Naive thymus-derived CD4-positive, alpha-beta T cell (primary cell): ENCODE results near the gene ZNF692. TPM values are rescaled to one million over a fixed set of nuclear protein-coding genes. Genes with fewer than 3 reads are reported as not detected.
"Not testable (repeated sequence)": the region's sequence is repeated elsewhere in the genome, so short reads cannot be mapped to it uniquely, and the experiment has no call there.

Source experiments
- ATAC-seq: fragments of 150-1000 bp; cut with Tn5 transposase; 2 replicates; pipeline ENCODE4 v1.10.0; 2021; ENCODE audit warnings: mild to moderate bottlenecking, moderate library complexity
- CTCF ChIA-PET: fragments of 350-600 bp; sonication (Branson Sonifier 250); formaldehyde crosslinking; loops from one replicate; lab custom pipeline; 2021; ENCODE audit warnings: antibody characterized with exemption; lab: Charles Lee
- POLR2A ChIA-PET: fragments of 350-600 bp; sonication (Branson Sonifier 250); formaldehyde crosslinking; loops from one replicate; lab custom pipeline; 2021; ENCODE audit warnings: antibody characterized with exemption, inconsistent platforms; lab: Charles Lee
- DNase-seq, 9 donors: peaks; one replicate each; pipeline versions ENCODE4 v3.0.0 to v3.0.0-alpha.2; 2020 to 2022; ENCODE audit warnings: mixed read lengths in 1 of 9
- H3K27ac ChIP-seq: one replicate; pipeline ENCODE4 v1.7.0; 2013; ENCODE audit warnings: mild to moderate bottlenecking, low read depth, low read length, moderate library complexity
- H3K27me3 ChIP-seq, 2 donors: one replicate each; pipeline ENCODE4 v1.7.0; 2013; ENCODE audit warnings: low read length in 2 of 2, mild to moderate bottlenecking in 2 of 2, moderate library complexity in 2 of 2; ENCODE audit not compliant: control insufficient read depth in 2 of 2, insufficient read depth in 2 of 2
- H3K36me3 ChIP-seq, 3 experiments: 1 replicate in 2 of 3; 2 replicates in 1 of 3; pipeline ENCODE4 v1.7.0; 2013; ENCODE audit warnings: low read length in 3 of 3, mild to moderate bottlenecking in 3 of 3, moderate library complexity in 1 of 3; ENCODE audit not compliant: insufficient read depth in 3 of 3, control insufficient read depth in 2 of 3
- H3K4me1 ChIP-seq, 2 donors: one replicate each; pipeline ENCODE4 v1.7.0; 2013; ENCODE audit warnings: low read length in 2 of 2, mild to moderate bottlenecking in 2 of 2, moderate library complexity in 1 of 2; ENCODE audit not compliant: control insufficient read depth in 2 of 2, insufficient read depth in 2 of 2
- H3K4me3 ChIP-seq: 2 replicates; pipeline ENCODE4 v1.7.0; 2013; ENCODE audit warnings: mild to moderate bottlenecking, low read length
- H3K9me3 ChIP-seq, 3 experiments: 1 replicate in 2 of 3; 2 replicates in 1 of 3; pipeline ENCODE4 v1.7.0; 2013; ENCODE audit warnings: low read length in 3 of 3; ENCODE audit not compliant: control insufficient read depth in 2 of 3
- H3K27ac Mint-ChIP-seq, 9 donors: one replicate each; pipeline ENCODE4 v1.8.0; 2020 to 2022; ENCODE audit warnings: mixed read lengths in 9 of 9, mild to moderate bottlenecking in 8 of 9, moderate library complexity in 5 of 9, inconsistent platforms in 2 of 9
- H3K27me3 Mint-ChIP-seq, 5 donors: one replicate each; pipeline ENCODE4 v1.8.0; 2021 to 2022; ENCODE audit warnings: mixed read lengths in 5 of 5, mild to moderate bottlenecking in 1 of 5
- H3K36me3 Mint-ChIP-seq, 5 donors: one replicate each; pipeline ENCODE4 v1.8.0; 2020 to 2022; ENCODE audit warnings: mixed read lengths in 5 of 5, mild to moderate bottlenecking in 3 of 5, inconsistent platforms in 1 of 5
- H3K4me1 Mint-ChIP-seq, 7 donors: one replicate each; pipeline ENCODE4 v1.8.0; 2020 to 2022; ENCODE audit warnings: mixed read lengths in 7 of 7, mild to moderate bottlenecking in 3 of 7, inconsistent platforms in 1 of 7
- H3K4me3 Mint-ChIP-seq, 10 donors: one replicate each; pipeline ENCODE4 v1.8.0; 2020 to 2022; ENCODE audit warnings: mild to moderate bottlenecking in 10 of 10, mixed read lengths in 10 of 10, moderate library complexity in 6 of 10, inconsistent platforms in 2 of 10
- H3K9me3 Mint-ChIP-seq, 11 donors: one replicate each; pipeline ENCODE4 v1.8.0; 2020 to 2022; ENCODE audit warnings: mixed read lengths in 11 of 11, mild to moderate bottlenecking in 4 of 11, inconsistent platforms in 1 of 11, moderate library complexity in 1 of 11
- intact Hi-C, 2 donors: fragments of 100-400 bp; cut with micrococcal nuclease; formaldehyde crosslinking; loops; one replicate each; pipeline ENCODE4 v1.15.1; 2023
- polyA plus RNA-seq, 2 donors: library from polyadenylated mRNA; unstranded; fragments of 300-500 nt; fragmentation: Illumina TruSeq; gene quantifications; one replicate each; pipeline ENCODE4 v1.2.3, GENCODE V29; 2021
- total RNA-seq, 6 experiments: library from RNA in 5 of 6; stranded (reverse) in 5 of 6; gene quantifications; 1 replicate in 5 of 6; 2 replicates in 1 of 6; pipeline ENCODE4 v1.2.3 and lab custom pipeline; 2021 to 2026

Gene ZNF692
- total and polyA plus RNA-seq, 7 experiments from 2014 or later, result 7.6 to 87.5 (median 58.7) TPM

GRCh38 chr1:248891758-248892157, 32.9 kb upstream of the ZNF692 start:
- H3K27ac ChIP-seq, result no peak overlapping the region

DNA sequence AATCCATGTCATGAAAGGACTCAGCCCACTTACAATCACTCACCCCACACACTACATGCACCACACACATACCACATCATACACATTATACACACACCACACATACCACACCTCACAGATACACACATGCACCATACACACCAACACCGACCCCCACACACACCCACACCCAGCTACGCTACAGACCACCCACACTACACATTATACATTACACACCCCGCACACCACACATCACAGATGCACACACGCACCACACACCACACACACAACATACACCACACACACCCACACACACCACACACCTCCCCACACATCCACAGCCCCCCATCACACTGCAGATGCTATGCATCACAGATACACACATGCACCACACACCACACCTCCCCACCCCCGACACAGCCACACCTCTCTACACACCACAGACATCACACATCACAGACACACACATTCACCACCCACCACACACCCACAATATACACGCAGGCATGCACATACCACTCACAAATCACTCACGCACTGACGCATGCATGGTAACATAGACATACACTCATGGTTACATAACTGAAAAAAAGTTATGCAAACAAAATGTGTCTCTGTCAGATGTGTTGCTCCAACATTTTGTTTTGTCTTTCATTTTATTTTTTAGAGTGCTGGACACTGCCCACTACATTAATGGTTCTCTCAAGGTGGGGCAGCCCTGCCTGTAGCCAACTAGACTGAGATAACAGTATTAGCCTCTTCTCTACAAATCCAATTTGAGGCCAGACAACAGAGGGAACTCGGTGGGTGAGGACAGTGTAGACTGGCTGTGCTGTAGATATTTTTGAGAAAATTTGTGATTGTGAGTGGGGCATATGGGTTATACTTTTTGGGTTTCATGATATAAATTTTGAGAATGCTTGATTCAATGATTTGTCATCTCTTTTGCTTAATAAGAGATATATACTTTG, 31.9 kb upstream of the ZNF692 start:
- H3K27ac Mint-ChIP-seq, result peak overlapping the region in 1 of 9 donors; percentile 28
- CTCF ChIA-PET, result no interaction called here
- POLR2A ChIA-PET, result interaction anchor here (0.6 kb wide), 1 partner anchor 17 kb away, joined by 3 read pairs; no protein-coding TSS in a partner anchor

More at GRCh38 chr1:248891758-248892157, 32.9 kb upstream of the ZNF692 start:
- Mint-ChIP-seq H3K27me3 (peaks cover 5 to 41% (median 24%) of the 10 kb centered on the region in 5 donors), H3K4me3 (no peak overlapping the region), H3K27ac (no peak overlapping the region), H3K4me1 (peaks cover 0 to 3% (median 0%) of the 10 kb centered on the region in 7 donors), H3K9me3 (no peaks in the 10 kb centered on the region), H3K36me3 (peaks cover 0 to 3% (median 0%) of the 10 kb centered on the region in 5 donors)
- ChIA-PET POLR2A (no interaction called here), CTCF (no interaction called here)
- no peaks in the 10 kb centered on the region for H3K9me3 ChIP-seq
- peaks cover 0 to 4% of the 10 kb centered on the region in 2 donors for H3K27me3 ChIP-seq
- no peaks in the 10 kb centered on the region for H3K36me3 ChIP-seq
- intact Hi-C loops, result no loop called here
- no peaks in the 10 kb centered on the region for H3K4me1 ChIP-seq
- no peak for DNase-seq
- no peak overlapping the region for H3K4me3 ChIP-seq
- no peak for ATAC-seq

DNA sequence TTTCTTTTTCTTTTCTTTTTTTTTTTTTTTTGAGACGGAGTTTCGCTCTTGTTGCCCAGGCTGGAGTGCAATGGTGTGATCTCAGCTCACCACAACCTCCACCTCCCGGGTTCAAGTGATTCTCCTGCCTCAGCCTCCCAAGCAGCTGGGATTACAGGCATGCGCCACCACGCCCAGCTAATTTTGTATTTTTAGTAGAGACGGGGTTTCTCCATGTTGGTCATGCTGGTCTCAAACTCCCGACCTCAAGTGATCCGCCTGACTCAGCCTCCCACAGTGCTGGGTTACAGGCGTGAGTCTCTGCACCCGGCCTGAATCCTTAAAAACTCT, 31.0 kb upstream of the ZNF692 start:
- H3K4me3 Mint-ChIP-seq, result not testable (repeated sequence)

More for the DNA sequence above, 31.9 kb upstream of the ZNF692 start:
- ATAC-seq, result no peak
- H3K9me3 Mint-ChIP-seq, result no peaks in the 10 kb centered on the region
- H3K36me3 Mint-ChIP-seq, result peaks cover 0 to 3% (median 0%) of the 10 kb centered on the region in 5 donors
- Histone ChIP-seq H3K9me3 (no peaks in the 10 kb centered on the region), H3K27me3 (peaks cover 0 to 4% of the 10 kb centered on the region in 2 donors), H3K4me3 (no peak overlapping the region), H3K27ac (no peak overlapping the region), H3K36me3 (no peaks in the 10 kb centered on the region), H3K4me1 (no peaks in the 10 kb centered on the region)
- H3K4me3 Mint-ChIP-seq, result no peak overlapping the region
- H3K4me1 Mint-ChIP-seq, result peaks cover 0 to 3% (median 0%) of the 10 kb centered on the region in 7 donors
- intact Hi-C loops, result no loop called here
- peaks cover 0 to 43% (median 19%) of the 10 kb centered on the region in 5 donors for H3K27me3 Mint-ChIP-seq
- DNase-seq, result no peak

DNA sequence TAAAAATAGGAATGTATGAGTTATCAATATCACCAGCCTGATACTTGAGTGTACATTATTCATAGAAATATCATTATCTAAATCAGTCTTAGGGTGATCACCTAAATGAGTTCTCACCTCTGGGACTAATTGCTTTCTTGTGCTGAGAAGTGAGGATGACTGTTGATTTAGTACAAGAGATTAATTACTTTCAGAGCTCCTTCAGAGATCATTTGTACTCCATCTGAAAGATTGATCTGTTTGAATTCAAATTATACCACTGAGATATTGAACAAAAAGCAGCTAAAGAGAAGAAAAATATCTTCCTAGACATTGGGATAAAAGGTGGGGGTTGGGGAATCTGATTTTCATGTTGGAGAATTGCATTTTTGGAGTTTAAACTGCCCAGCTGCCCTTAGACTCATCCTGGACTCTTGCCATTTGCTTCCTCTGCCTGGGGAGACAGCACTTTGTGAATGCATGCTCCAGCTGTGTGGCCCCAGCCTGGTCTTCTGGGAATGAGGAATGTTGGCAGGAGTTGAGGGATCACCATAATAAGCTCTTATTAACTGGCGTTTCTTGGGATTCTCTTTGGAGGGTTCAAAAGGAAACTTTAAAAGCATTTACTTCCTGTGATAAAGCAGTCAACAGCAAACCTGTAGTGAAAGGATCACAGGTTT, 27.5 kb upstream of the ZNF692 start:
- Histone ChIP-seq H3K27me3 (peaks cover 0 to 4% of the 10 kb centered on the region in 2 donors), H3K9me3 (no peaks in the 10 kb centered on the region), H3K36me3 (no peaks in the 10 kb centered on the region), H3K27ac (no peak overlapping the region), H3K4me1 (no peaks in the 10 kb centered on the region), H3K4me3 (no peak overlapping the region)
- Mint-ChIP-seq H3K9me3 (no peaks in the 10 kb centered on the region), H3K36me3 (peaks cover 0 to 3% (median 0%) of the 10 kb centered on the region in 5 donors), H3K4me3 (no peak overlapping the region), H3K27ac (peak overlapping the region in 2 of 9 donors; percentile 21 to 33), H3K4me1 (no peaks in the 10 kb centered on the region), H3K27me3 (peaks cover 0 to 29% (median 10%) of the 10 kb centered on the region in 5 donors)
- ChIA-PET POLR2A (interaction anchor here (0.6 to 1.3 kb wide), 4 partner anchors 9 to 60 kb away, joined by 3 to 6 read pairs (median 4); no protein-coding TSS in a partner anchor), CTCF (no interaction called here)
- ATAC-seq (no peak), DNase-seq (no peak)
- intact Hi-C loops, result no loop called here

More for the DNA sequence above, 31.0 kb upstream of the ZNF692 start:
- H3K9me3 ChIP-seq, POLR2A ChIA-PET, H3K9me3 Mint-ChIP-seq, intact Hi-C loops, H3K4me1 Mint-ChIP-seq, H3K4me3 ChIP-seq, H3K36me3 Mint-ChIP-seq, H3K36me3 ChIP-seq, DNase-seq, ATAC-seq, CTCF ChIA-PET, H3K4me1 ChIP-seq, H3K27ac ChIP-seq, H3K27ac Mint-ChIP-seq, H3K27me3 ChIP-seq: not testable (repeated sequence)
- peaks cover 0 to 47% (median 17%) of the 10 kb centered on the region in 5 donors for H3K27me3 Mint-ChIP-seq

DNA sequence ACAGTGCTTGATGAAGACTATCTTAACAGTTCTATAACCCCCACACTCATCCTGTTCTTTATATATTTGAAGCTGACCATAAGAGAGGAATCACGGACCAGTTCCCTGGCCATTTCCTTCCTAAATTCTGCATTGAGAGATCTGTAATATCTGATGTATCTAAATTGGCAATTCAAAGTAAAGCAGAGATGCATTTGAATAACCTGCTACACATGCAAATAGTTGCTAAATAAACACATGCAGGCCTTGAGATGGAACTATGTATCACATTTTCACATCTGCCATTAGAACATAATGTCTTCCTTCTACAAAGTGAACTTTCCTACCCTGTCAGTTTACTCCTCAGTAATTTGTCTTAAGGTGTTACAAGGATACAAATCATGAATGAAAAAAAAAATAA, 26.8 kb upstream of the ZNF692 start:
- DNase-seq, result no peak
- Histone ChIP-seq H3K27me3 (peaks cover 0 to 4% of the 10 kb centered on the region in 2 donors), H3K9me3 (no peaks in the 10 kb centered on the region), H3K27ac (no peak overlapping the region), H3K4me1 (no peaks in the 10 kb centered on the region), H3K4me3 (no peak overlapping the region), H3K36me3 (no peaks in the 10 kb centered on the region)
- no peaks in the 10 kb centered on the region for H3K9me3 Mint-ChIP-seq
- no peaks in the 10 kb centered on the region for H3K4me1 Mint-ChIP-seq
- no peak for ATAC-seq
- POLR2A ChIA-PET, result interaction anchor here (0.6 to 1.2 kb wide), 3 partner anchors 14 to 20 kb away, joined by 3 read pairs; no protein-coding TSS in a partner anchor
- peaks cover 0 to 27% (median 5%) of the 10 kb centered on the region in 5 donors for H3K27me3 Mint-ChIP-seq
- CTCF ChIA-PET, result no interaction called here
- no peak overlapping the region for H3K27ac Mint-ChIP-seq
- no peaks in the 10 kb centered on the region for H3K36me3 Mint-ChIP-seq
- intact Hi-C loops, result no loop called here
- no peak overlapping the region for H3K4me3 Mint-ChIP-seq

- Histone ChIP-seq H3K27ac (no peak overlapping the region), H3K9me3 (no peaks in the 10 kb centered on the region), H3K27me3 (no peaks in the 10 kb centered on the region), H3K4me1 (no peaks in the 10 kb centered on the region), H3K36me3 (no peaks in the 10 kb centered on the region), H3K4me3 (no peak overlapping the region)
- intact Hi-C loops, result no loop called here
- ChIA-PET POLR2A (interaction anchor here (1.2 kb wide), 1 partner anchor 21 kb away, joined by 3 read pairs; no protein-coding TSS in a partner anchor), CTCF (no interaction called here)
- no peak for ATAC-seq
- Mint-ChIP-seq H3K36me3 (no peaks in the 10 kb centered on the region), H3K27ac (no peak overlapping the region), H3K9me3 (no peaks in the 10 kb centered on the region), H3K27me3 (peaks cover 0 to 32% (median 0%) of the 10 kb centered on the region in 5 donors), H3K4me3 (no peak overlapping the region), H3K4me1 (no peaks in the 10 kb centered on the region)
- no peak for DNase-seq
Observed at GRCh38 chr1:248884632-248885295, 25.9 kb upstream of the ZNF692 start.
